ENCODE data around the gene SIGLEC11.

DNA sequence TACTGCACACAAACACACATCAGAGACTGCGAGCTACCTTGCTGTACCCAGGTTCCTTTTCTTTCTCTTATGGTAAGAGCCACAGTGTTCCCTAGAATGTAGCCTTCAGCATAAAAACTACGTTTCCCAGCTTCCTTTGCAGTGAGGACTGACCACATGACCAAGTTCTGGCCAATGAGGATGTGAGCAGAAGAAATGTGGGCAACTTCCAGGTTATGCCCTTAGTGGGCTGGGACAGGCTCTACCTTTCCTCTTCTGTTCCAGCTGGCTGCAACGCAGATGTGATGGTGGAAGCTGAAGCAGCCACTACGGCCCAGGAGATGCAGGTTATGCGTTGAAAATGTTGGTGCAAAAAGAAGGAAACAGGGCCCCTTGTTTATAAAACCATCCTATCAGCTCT lies 36.7 kb upstream of the SIGLEC11 start:
- no peak for TF ChIP-seq ZFP30 (CRISPR knock-in tag; IDR thresholded peaks at IDR 0.05)
- TF ChIP-seq OSR1 (CRISPR knock-in tag; IDR thresholded peaks at IDR 0.05) = no peak
- TF ChIP-seq ZNF70 (CRISPR knock-in tag; IDR thresholded peaks at IDR 0.05) = no peak
- no peak for TF ChIP-seq CSDC2 (CRISPR knock-in tag; IDR thresholded peaks at IDR 0.05)
- TF ChIP-seq ZNF8 (CRISPR knock-in tag; IDR thresholded peaks at IDR 0.05) = no peak
- no peak for TF ChIP-seq CREB5 (CRISPR knock-in tag; IDR thresholded peaks at IDR 0.05; ENCODE audit: low read depth)
- TF ChIP-seq, protein P1, sequence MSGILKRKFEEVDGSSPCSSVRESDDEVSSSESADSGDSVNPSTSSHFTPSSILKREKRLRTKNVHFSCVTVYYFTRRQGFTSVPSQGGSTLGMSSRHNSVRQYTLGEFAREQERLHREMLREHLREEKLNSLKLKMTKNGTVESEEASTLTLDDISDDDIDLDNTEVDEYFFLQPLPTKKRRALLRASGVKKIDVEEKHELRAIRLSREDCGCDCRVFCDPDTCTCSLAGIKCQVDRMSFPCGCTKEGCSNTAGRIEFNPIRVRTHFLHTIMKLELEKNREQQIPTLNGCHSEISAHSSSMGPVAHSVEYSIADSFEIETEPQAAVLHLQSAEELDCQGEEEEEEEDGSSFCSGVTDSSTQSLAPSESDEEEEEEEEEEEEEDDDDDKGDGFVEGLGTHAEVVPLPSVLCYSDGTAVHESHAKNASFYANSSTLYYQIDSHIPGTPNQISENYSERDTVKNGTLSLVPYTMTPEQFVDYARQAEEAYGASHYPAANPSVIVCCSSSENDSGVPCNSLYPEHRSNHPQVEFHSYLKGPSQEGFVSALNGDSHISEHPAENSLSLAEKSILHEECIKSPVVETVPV (CRISPR knock-in tag; IDR thresholded peaks at IDR 0.05) = no peak
- TF ChIP-seq BACH2 (CRISPR knock-in tag; IDR thresholded peaks at IDR 0.05; ENCODE audit: borderline replicate concordance) = no peak
- TF ChIP-seq, protein P2, sequence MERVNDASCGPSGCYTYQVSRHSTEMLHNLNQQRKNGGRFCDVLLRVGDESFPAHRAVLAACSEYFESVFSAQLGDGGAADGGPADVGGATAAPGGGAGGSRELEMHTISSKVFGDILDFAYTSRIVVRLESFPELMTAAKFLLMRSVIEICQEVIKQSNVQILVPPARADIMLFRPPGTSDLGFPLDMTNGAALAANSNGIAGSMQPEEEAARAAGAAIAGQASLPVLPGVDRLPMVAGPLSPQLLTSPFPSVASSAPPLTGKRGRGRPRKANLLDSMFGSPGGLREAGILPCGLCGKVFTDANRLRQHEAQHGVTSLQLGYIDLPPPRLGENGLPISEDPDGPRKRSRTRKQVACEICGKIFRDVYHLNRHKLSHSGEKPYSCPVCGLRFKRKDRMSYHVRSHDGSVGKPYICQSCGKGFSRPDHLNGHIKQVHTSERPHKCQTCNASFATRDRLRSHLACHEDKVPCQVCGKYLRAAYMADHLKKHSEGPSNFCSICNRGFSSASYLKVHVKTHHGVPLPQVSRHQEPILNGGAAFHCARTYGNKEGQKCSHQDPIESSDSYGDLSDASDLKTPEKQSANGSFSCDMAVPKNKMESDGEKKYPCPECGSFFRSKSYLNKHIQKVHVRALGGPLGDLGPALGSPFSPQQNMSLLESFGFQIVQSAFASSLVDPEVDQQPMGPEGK (CRISPR knock-in tag; IDR thresholded peaks at IDR 0.05; ENCODE audit: borderline replicate concordance) = no peak
- TF ChIP-seq ZNF565 (CRISPR knock-in tag; conservative IDR thresholded peaks at IDR 0.05; ENCODE audit: low read depth) = no peak
- TF ChIP-seq ZC3H10 (CRISPR knock-in tag; IDR thresholded peaks at IDR 0.05) = no peak
- no peak for TF ChIP-seq ZFP3 (CRISPR knock-in tag; IDR thresholded peaks at IDR 0.05)
